Activated CD4-positive, alpha-beta T cell treated with anti-CD3 and anti-CD28 coated beads for 36 hours (primary cell): ENCODE data around the gene NKIRAS1. TPM values are rescaled to one million over a fixed set of nuclear protein-coding genes. Genes with fewer than 3 reads are reported as not detected.

Experiments
- ATAC-seq: fragments of 200-7000 bp; cut with Tn5 transposase; one replicate; pipeline ENCODE4 v1.10.0; 2021; ENCODE audit warnings: mild to moderate bottlenecking, moderate library complexity
- CTCF ChIA-PET: fragments of 350-600 bp; sonication (Branson Sonifier 250); formaldehyde crosslinking; loops from one replicate; lab custom pipeline; 2021; ENCODE audit warnings: antibody characterized with exemption; lab: Charles Lee
- POLR2A ChIA-PET: fragments of 350-600 bp; sonication (Branson Sonifier 250); formaldehyde crosslinking; loops from one replicate; lab custom pipeline; 2021; ENCODE audit warnings: antibody characterized with exemption, inconsistent platforms; lab: Charles Lee
- DNase-seq: peaks from one replicate; pipeline ENCODE4 v3.0.0-alpha.2; 2020
- H3K27ac Mint-ChIP-seq: one replicate; pipeline ENCODE4 v1.8.0; 2021; ENCODE audit warnings: mixed read lengths
- H3K27me3 Mint-ChIP-seq: one replicate; pipeline ENCODE4 v1.8.0; 2021; ENCODE audit warnings: mixed read lengths
- H3K36me3 Mint-ChIP-seq: one replicate; pipeline ENCODE4 v1.8.0; 2021; ENCODE audit warnings: low read depth, mixed read lengths
- H3K4me1 Mint-ChIP-seq: one replicate; pipeline ENCODE4 v1.8.0; 2021; ENCODE audit warnings: mixed read lengths
- H3K4me3 Mint-ChIP-seq: one replicate; pipeline ENCODE4 v1.8.0; 2021; ENCODE audit warnings: mild to moderate bottlenecking, moderate library complexity, mixed read lengths
- H3K9me3 Mint-ChIP-seq: one replicate; pipeline ENCODE4 v1.8.0; 2021; ENCODE audit warnings: low read depth, mixed read lengths
- intact Hi-C, 2 experiments: fragments of 100-400 bp; cut with DNase I in 1 of 2; cut with micrococcal nuclease in 1 of 2; formaldehyde crosslinking; loops; one replicate each; pipeline versions ENCODE4 v1.14.2 to v1.15.1; 2022 to 2024; cut with DNase I, micrococcal nuclease
- total RNA-seq, 2 experiments: library from RNA; stranded (reverse); gene quantifications; one replicate each; pipeline ENCODE4 v1.2.3, GENCODE V29; 2021

NKIRAS1 gene
- 1 to 10 TPM; 2.8 to 3.5 TPM for total RNA-seq

GRCh38 chr3:23916886-23917678 is at the start of gene NKIRAS1, which contains the start of gene RPL15:
TSS of gene NKIRAS1 (minus strand) at chr3:23916990. CDS start at chr3:23910904, 6,086 bp downstream.
TSS of gene RPL15 (plus strand) at chr3:23917132. CDS start at chr3:23917860, 728 bp downstream.
- peak within 1 kb of the TSS; percentile 99 for H3K27ac Mint-ChIP-seq
- intact Hi-C loops: loop anchor here (1.0 to 10.0 kb wide), 7 partner anchors 28 to 1866 kb away; partner anchors contain the start of genes NR1D2 (in 2 of the 2), NGLY1 (in 1 of the 2), TOP2B (in 1 of the 2) and UBE2E2 (in 1 of the 2)
- peak; percentile 94 for ATAC-seq
- H3K27me3 Mint-ChIP-seq: peaks cover 4% of the 10 kb centered on the region
- peak; percentile 98 for DNase-seq
- H3K36me3 Mint-ChIP-seq: peaks cover 52% of the 10 kb centered on the region
- peak within 1 kb of the TSS; percentile 99 for H3K4me3 Mint-ChIP-seq
- no peaks in the 10 kb centered on the region for H3K9me3 Mint-ChIP-seq
- CTCF ChIA-PET: interaction anchor here (0.6 to 5.3 kb wide), 5 partner anchors 10 to 109 kb away, joined by 3 to 26 read pairs (median 4); no protein-coding TSS in a partner anchor
- peaks cover 43% of the 10 kb centered on the region for H3K4me1 Mint-ChIP-seq
- POLR2A ChIA-PET: interaction anchor here (0.6 to 2.9 kb wide), 13 partner anchors 10 to 240 kb away, joined by 3 to 25 read pairs (median 3); partner anchors contain the start of gene NR1D2

GRCh38 chr3:23966328-23966727 is 49.5 kb upstream of the NKIRAS1 start:
- Mint-ChIP-seq H3K27me3 (no peaks in the 10 kb centered on the region), H3K9me3 (no peaks in the 10 kb centered on the region), H3K27ac (no peak overlapping the region), H3K36me3 (peaks cover 30% of the 10 kb centered on the region), H3K4me3 (no peak overlapping the region), H3K4me1 (peaks cover 4% of the 10 kb centered on the region)
- CTCF ChIA-PET: no interaction called here
- intact Hi-C loops: no loop called here
- DNase-seq: no peak
- POLR2A ChIA-PET: no interaction called here
- no peak for ATAC-seq

- H3K4me1 Mint-ChIP-seq: peaks cover 7% of the 10 kb centered on the region
- no peaks in the 10 kb centered on the region for H3K27me3 Mint-ChIP-seq
- POLR2A ChIA-PET: interaction anchor here (0.6 kb wide), 1 partner anchor 34 kb away, joined by 4 read pairs; no protein-coding TSS in a partner anchor
These were observed 47.9 kb upstream of the NKIRAS1 start for GRCh38 chr3:23964537-23965235.

GRCh38 chr3:23961913-23962312 is 45.1 kb upstream of the NKIRAS1 start:
- H3K36me3 Mint-ChIP-seq: peaks cover 35% of the 10 kb centered on the region
- DNase-seq: no peak
- ATAC-seq: no peak
- CTCF ChIA-PET: interaction anchor here (0.6 to 1.3 kb wide), 2 partner anchors 13 to 27 kb away, joined by 3 read pairs; no protein-coding TSS in a partner anchor
- no peaks in the 10 kb centered on the region for H3K27me3 Mint-ChIP-seq
- POLR2A ChIA-PET: no interaction called here
- no peak overlapping the region for H3K4me3 Mint-ChIP-seq
- peaks cover 23% of the 10 kb centered on the region for H3K4me1 Mint-ChIP-seq
- H3K27ac Mint-ChIP-seq: no peak overlapping the region
- no peaks in the 10 kb centered on the region for H3K9me3 Mint-ChIP-seq
- intact Hi-C loops: no loop called here

More at GRCh38 chr3:23964537-23965235, 47.9 kb upstream of the NKIRAS1 start:
- Mint-ChIP-seq H3K4me3 (no peak overlapping the region), H3K9me3 (no peaks in the 10 kb centered on the region), H3K36me3 (peaks cover 36% of the 10 kb centered on the region), H3K27ac (no peak overlapping the region)
- ATAC-seq (no peak), DNase-seq (no peak)
- intact Hi-C loops: no loop called here
- CTCF ChIA-PET: no interaction called here

- POLR2A ChIA-PET: no interaction called here
These were observed 44.3 kb upstream of the NKIRAS1 start for GRCh38 chr3:23961066-23961465.

GRCh38 chr3:23960649-23961048 is 43.9 kb upstream of the NKIRAS1 start:
- Mint-ChIP-seq H3K36me3 (peaks cover 31% of the 10 kb centered on the region), H3K4me1 (peaks cover 26% of the 10 kb centered on the region), H3K9me3 (no peaks in the 10 kb centered on the region), H3K4me3 (no peak overlapping the region), H3K27ac (no peak overlapping the region), H3K27me3 (no peaks in the 10 kb centered on the region)
- CTCF ChIA-PET: interaction anchor here (0.7 to 2.3 kb wide), 5 partner anchors 10 to 143 kb away, joined by 3 to 6 read pairs (median 4); no protein-coding TSS in a partner anchor
- POLR2A ChIA-PET: no interaction called here
- ATAC-seq: no peak
- intact Hi-C loops: no loop called here
- no peak for DNase-seq

More at GRCh38 chr3:23961066-23961465, 44.3 kb upstream of the NKIRAS1 start:
- DNase-seq (no peak), ATAC-seq (no peak)
- CTCF ChIA-PET: interaction anchor here (0.7 to 1.3 kb wide), 4 partner anchors 14 to 143 kb away, joined by 3 to 4 read pairs (median 4); no protein-coding TSS in a partner anchor
- Mint-ChIP-seq H3K27ac (no peak overlapping the region), H3K36me3 (peaks cover 34% of the 10 kb centered on the region), H3K27me3 (no peaks in the 10 kb centered on the region), H3K4me3 (no peak overlapping the region), H3K9me3 (no peaks in the 10 kb centered on the region), H3K4me1 (peaks cover 23% of the 10 kb centered on the region)
- intact Hi-C loops: no loop called here

- intact Hi-C loops: loop anchor here (1.0 to 5.0 kb wide), 3 partner anchors 13 to 45 kb away; partner anchors contain the start of genes NKIRAS1 (in 1 of the 2) and RPL15 (in 1 of the 2)
- POLR2A ChIA-PET: interaction anchor here (0.6 kb wide), 1 partner anchor 518 kb away, joined by 3 read pairs; no protein-coding TSS in a partner anchor
- Mint-ChIP-seq H3K4me3 (no peak overlapping the region), H3K27me3 (no peaks in the 10 kb centered on the region), H3K36me3 (peaks cover 32% of the 10 kb centered on the region), H3K27ac (peak overlapping the region; percentile 62), H3K4me1 (peaks cover 34% of the 10 kb centered on the region), H3K9me3 (no peaks in the 10 kb centered on the region)
- CTCF ChIA-PET: interaction anchor here (2.3 kb wide), 1 partner anchor 9 kb away, joined by 6 read pairs; no protein-coding TSS in a partner anchor
- ATAC-seq (peak; percentile 92), DNase-seq (peak; percentile 44)
These were observed 42.5 kb upstream of the NKIRAS1 start for GRCh38 chr3:23959135-23959900.

GRCh38 chr3:23956701-23957100 is 39.9 kb upstream of the NKIRAS1 start:
- H3K4me1 Mint-ChIP-seq: peaks cover 45% of the 10 kb centered on the region

GRCh38 chr3:23954144-23954543 is 37.4 kb upstream of the NKIRAS1 start:
- ChIA-PET CTCF (interaction anchor here (0.7 to 1.3 kb wide), 2 partner anchors 8 to 311 kb away, joined by 3 to 4 read pairs; no protein-coding TSS in a partner anchor), POLR2A (no interaction called here)
- no peak for DNase-seq
- Mint-ChIP-seq H3K27ac (no peak overlapping the region), H3K4me1 (peaks cover 60% of the 10 kb centered on the region), H3K36me3 (peaks cover 12% of the 10 kb centered on the region), H3K9me3 (no peaks in the 10 kb centered on the region), H3K4me3 (no peak overlapping the region), H3K27me3 (no peaks in the 10 kb centered on the region)
- intact Hi-C loops: no loop called here
- ATAC-seq: no peak

More at GRCh38 chr3:23956701-23957100, 39.9 kb upstream of the NKIRAS1 start:
- Mint-ChIP-seq H3K9me3 (no peaks in the 10 kb centered on the region), H3K4me3 (no peak overlapping the region), H3K36me3 (peaks cover 19% of the 10 kb centered on the region), H3K27me3 (no peaks in the 10 kb centered on the region), H3K27ac (no peak overlapping the region)
- DNase-seq (no peak), ATAC-seq (no peak)
- intact Hi-C loops: loop anchor here in 1 of 2 experiments (5.0 kb wide), 1 partner anchor 39 kb away; the partner anchor contains the start of genes NKIRAS1 and RPL15
- ChIA-PET POLR2A (no interaction called here), CTCF (no interaction called here)

GRCh38 chr3:23953523-23953922 is 36.7 kb upstream of the NKIRAS1 start:
- H3K4me1 Mint-ChIP-seq: peaks cover 59% of the 10 kb centered on the region
- ATAC-seq (no peak), DNase-seq (no peak)
- peaks cover 12% of the 10 kb centered on the region for H3K36me3 Mint-ChIP-seq
- no peaks in the 10 kb centered on the region for H3K27me3 Mint-ChIP-seq
- H3K27ac Mint-ChIP-seq: peak overlapping the region; percentile 21
- intact Hi-C loops: no loop called here
- CTCF ChIA-PET: no interaction called here
- POLR2A ChIA-PET: interaction anchor here (0.7 kb wide), 1 partner anchor 30 kb away, joined by 4 read pairs; no protein-coding TSS in a partner anchor
- no peaks in the 10 kb centered on the region for H3K9me3 Mint-ChIP-seq
- no peak overlapping the region for H3K4me3 Mint-ChIP-seq
